ENCODE results near the gene KRT24.

GRCh38 chr17:40697297-40697696, 6.3 kb downstream of the KRT24 start:
- TF ChIP-seq CTCF (IDR thresholded peaks at IDR 0.05) (no peak), REST (IDR thresholded peaks at IDR 0.05; ENCODE audit: insufficient read depth in 1 of 2, low read depth in 2 of 2, low read length in 1 of 2) (no peak), POLR2AphosphoS5 (IDR thresholded peaks at IDR 0.05; ENCODE audit: low read depth, low read length) (no peak)

Measured in Panc1 (cell line).